Stomach (tissue), 9 donors: Measurements from ENCODE around the gene DNASE1L3. TPM values are rescaled to one million over a fixed set of nuclear protein-coding genes. Genes with fewer than 3 reads are reported as not detected.

Source experiments
- DNase-seq, 2 donors: peaks; one replicate each; pipeline versions ENCODE4 v3.0.0 to v3.0.0-alpha.2; 2013 to 2019
- H3K27ac ChIP-seq, 5 donors: fragments of 200-600 bp in 4 of 5; sonication (generic) in 4 of 5; one replicate each; pipeline ENCODE4 v1.5.1; 2013 to 2019; ENCODE audit warnings: mild to moderate bottlenecking in 1 of 5, moderate library complexity in 1 of 5
- H3K27me3 ChIP-seq, 3 donors: fragments of 200-600 bp; sonication (generic); one replicate each; pipeline ENCODE4 v1.5.1; 2017 to 2019; ENCODE audit warnings: mixed run types in 1 of 3
- H3K36me3 ChIP-seq, 4 donors: fragments of 200-600 bp; sonication (generic); 1 replicate in 3 of 4; 2 replicates in 1 of 4; pipeline ENCODE4 v1.5.1; 2016 to 2019
- H3K4me1 ChIP-seq, 4 donors: fragments of 200-600 bp; sonication (generic); one replicate each; pipeline ENCODE4 v1.5.1; 2016 to 2019
- H3K4me3 ChIP-seq, 4 donors: fragments of 200-600 bp; sonication (generic) in 3 of 4; one replicate each; pipeline ENCODE4 v1.5.1; 2016 to 2019; ENCODE audit warnings: mild to moderate bottlenecking in 1 of 4
- H3K9me3 ChIP-seq, 4 donors: fragments of 200-600 bp; sonication (generic); one replicate each; pipeline ENCODE4 v1.5.1; 2016 to 2019
- CTCF ChIP-seq, 7 experiments: fragments of 450-650 bp in 4 of 7; fragments of 200-600 bp in 3 of 7; sonication (generic) in 3 of 7; IDR thresholded peaks; one replicate each; pipeline ENCODE4 v1.5.1; 2016 to 2019; ENCODE audit warnings: antibody characterized with exemption in 7 of 7, control low read depth in 2 of 7, mild to moderate bottlenecking in 1 of 7
- EP300 ChIP-seq: sonication (generic); formaldehyde crosslinking; IDR thresholded peaks from one replicate; pipeline ENCODE4 v1.6.1; 2017; ENCODE audit warnings: antibody characterized with exemption
- POLR2A ChIP-seq, 4 donors: fragments of 450-650 bp; IDR thresholded peaks; one replicate each; pipeline ENCODE4 v1.6.1; 2016; ENCODE audit warnings: antibody characterized with exemption in 4 of 4, control low read depth in 2 of 4, mild to moderate bottlenecking in 1 of 4, moderate library complexity in 1 of 4
- POLR2AphosphoS5 ChIP-seq, 3 donors: sonication (generic); formaldehyde crosslinking; IDR thresholded peaks; one replicate each; pipeline ENCODE4 v1.6.1; 2016; ENCODE audit warnings: antibody characterized with exemption in 3 of 3
- WGBS, 5 donors: extraction: QIAGEN DNeasy Blood & Tissue Kit in 3 of 5; methylation state at CpG; one replicate each; pipeline versions ENCODE4 v1.1.5 to v1.1.7; 2013 to 2018; 5-methylcytosine and 5-hydroxymethylcytosine counted together
- intact Hi-C: fragments of 100-400 bp; cut with DNase I; formaldehyde crosslinking; loops from one replicate; pipeline ENCODE4 v1.15.1; 2023; ENCODE audit warnings: low total_unique reads
- polyA plus RNA-seq, 3 donors: library from polyadenylated mRNA; stranded (reverse); fragments of 200-250 nt; gene quantifications; one replicate each; pipeline ENCODE4 v1.2.3, GENCODE V29; 2013
- total RNA-seq, 5 donors: library from RNA; depleted of rRNA; stranded (reverse); fragments of >200 nt; gene quantifications; one replicate each; pipeline versions ENCODE4 v1.1.0 to v1.2.3, GENCODE V29; 2014 to 2016
- donor health status: healthy with polysubstance abuse.
- donor health status: Bipolar disorder and iron deficiency.
- donor health status: healthy.

The DNASE1L3 gene
- total and polyA plus RNA-seq, 8 donors = 0.43 to 10.4 (median 3.1) TPM; not detected in 2

- intact Hi-C loops = loop anchor here (10.0 kb wide), 1 partner anchor 170 kb away; the partner anchor contains the start of gene FLNB
- WGBS, 5 donors = 7 to 12% (median 9%) methylated on average over 3 of the region's 3 CpGs
- Histone ChIP-seq H3K36me3 (peaks cover 11 to 25% (median 21%) of the 10 kb centered on the region in 4 donors), H3K4me1 (peaks cover 52 to 65% (median 61%) of the 10 kb centered on the region in 4 donors), H3K27me3 (no peaks in the 10 kb centered on the region), H3K4me3 (no peak overlapping the region), H3K27ac (peak overlapping the region; percentile 76 to 88 (median 78)), H3K9me3 (no peaks in the 10 kb centered on the region)
- no peak for DNase-seq
- TF ChIP-seq POLR2AphosphoS5 (IDR thresholded peaks at IDR 0.05) (no peak), CTCF (IDR thresholded peaks at IDR 0.05) (no peak), EP300 (no peak), POLR2A (IDR thresholded peaks at IDR 0.05) (no peak)
These were observed 35.7 kb downstream of the DNASE1L3 start for GRCh38 chr3:58175187-58175436.

- Histone ChIP-seq H3K9me3 (no peaks in the 10 kb centered on the region), H3K4me1 (peaks cover 52 to 64% (median 60%) of the 10 kb centered on the region in 4 donors), H3K4me3 (no peak overlapping the region), H3K36me3 (peaks cover 18 to 38% (median 33%) of the 10 kb centered on the region in 4 donors), H3K27ac (peak overlapping the region; percentile 76 to 88 (median 78)), H3K27me3 (no peaks in the 10 kb centered on the region)
- DNase-seq = peak; percentile 69 to 80
- TF ChIP-seq EP300 = no peak
- TF ChIP-seq CTCF (IDR thresholded peaks at IDR 0.05) = peak in 3 of 7 experiments; percentile 15 to 38 (median 34)
- TF ChIP-seq POLR2AphosphoS5 (IDR thresholded peaks at IDR 0.05) = no peak
- TF ChIP-seq POLR2A (IDR thresholded peaks at IDR 0.05) = no peak
- intact Hi-C loops = loop anchor here (10.0 kb wide), 1 partner anchor 169 kb away; the partner anchor contains the start of gene FLNB
- 40 to 49% (median 43%) methylated on average over 5 to 12 of the region's 12 CpGs for WGBS, 5 donors
These were observed 36.9 kb downstream of the DNASE1L3 start for GRCh38 chr3:58173669-58174398.

DNA sequence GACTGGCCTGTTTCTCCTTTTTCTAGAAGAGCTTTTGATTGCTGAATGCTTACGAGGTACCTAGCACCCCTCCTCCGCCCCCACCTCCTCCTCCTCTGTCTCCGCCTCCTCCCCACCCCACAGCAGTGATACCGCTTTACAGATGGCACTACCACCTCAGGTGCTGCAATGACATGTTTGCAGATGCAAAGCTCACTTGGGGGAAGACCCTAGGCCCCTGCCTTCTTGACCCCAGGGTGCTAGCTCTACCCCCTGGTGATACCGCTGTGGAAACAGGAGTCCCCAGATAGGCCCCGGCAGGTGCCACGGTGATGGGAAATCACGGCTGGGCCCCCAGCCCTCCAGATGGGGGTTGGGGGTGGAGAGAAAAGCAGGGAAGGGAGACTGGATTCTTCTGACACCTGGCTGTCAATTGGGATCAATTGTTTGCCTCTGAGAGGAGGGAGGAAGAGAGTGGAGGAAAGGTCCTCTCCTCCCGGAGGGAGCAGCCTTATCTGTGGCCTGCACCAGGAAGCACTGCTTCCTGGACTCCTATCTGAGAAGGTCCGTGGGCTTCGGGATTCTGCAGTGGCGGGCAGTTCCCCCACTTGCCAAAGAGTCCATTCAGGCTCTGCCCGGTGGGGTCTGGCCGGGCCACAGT is 37.6 kb downstream of the DNASE1L3 start:
- intact Hi-C loops = loop anchor here (10.0 kb wide), 1 partner anchor 168 kb away; the partner anchor contains the start of gene FLNB

More for the DNA sequence above, 37.6 kb downstream of the DNASE1L3 start:
- Histone ChIP-seq H3K27me3 (no peaks in the 10 kb centered on the region), H3K9me3 (no peaks in the 10 kb centered on the region), H3K36me3 (peaks cover 18 to 44% (median 40%) of the 10 kb centered on the region in 4 donors), H3K4me3 (no peak overlapping the region), H3K27ac (peak overlapping the region; percentile 76 to 88 (median 78)), H3K4me1 (peaks cover 48 to 58% (median 54%) of the 10 kb centered on the region in 4 donors)
- no peak for TF ChIP-seq EP300
- no peak for TF ChIP-seq POLR2A (IDR thresholded peaks at IDR 0.05)
- no peak for TF ChIP-seq CTCF (IDR thresholded peaks at IDR 0.05)
- peak in 1 of 3 donors; percentile 26 for TF ChIP-seq POLR2AphosphoS5 (IDR thresholded peaks at IDR 0.05)
- 44 to 62% (median 49%) methylated on average over 13 to 14 of the region's 14 CpGs for WGBS, 5 donors
- DNase-seq = peak in 1 of 2 donors; percentile 49
